ENCODE data around the gene GPR78. TPM values are rescaled to one million over a fixed set of nuclear protein-coding genes. Genes with fewer than 3 reads are reported as not detected.

The GPR78 gene
- total and polyA plus RNA-seq, 2 of the 4 experiments (the other 2 are of a cell fraction) = under 0.01 to 0.10 TPM

- Histone ChIP-seq H3K4me3 (ENCODE audit: insufficient read depth, low read depth, low read length) (no peak overlapping the region), H3K4ac (ENCODE audit: low read depth, low read length) (no peak overlapping the region), H2BK5ac (ENCODE audit: low read depth, low read length, poor library complexity, severe bottlenecking) (no peak overlapping the region), H3K4me1 (ENCODE audit: control insufficient read depth, insufficient read depth, low read length) (peaks cover 2% of the 10 kb centered on the region; the same call in 1 of the 2 replicates), H3K9me3 (ENCODE audit: control insufficient read depth, insufficient read depth, low read length) (peaks cover 2% of the 10 kb centered on the region), H4K8ac (ENCODE audit: low read depth in 2 of 2, low read length in 2 of 2) (no peak overlapping the region), H3K9ac (ENCODE audit: low read depth, low read length) (no peak overlapping the region), H2BK20ac (ENCODE audit: low read depth, low read length) (no peak overlapping the region), H4K5ac (ENCODE audit: low read depth, low read length) (no peak overlapping the region), H3K14ac (replicated peaks; ENCODE audit: low read depth, low read length) (no peak overlapping the region), H3K27me3 (ENCODE audit: control insufficient read depth, insufficient read depth, low read length) (peaks cover 35% of the 10 kb centered on the region), H2BK120ac (ENCODE audit: low read depth, low read length) (no peak overlapping the region), H4K91ac (ENCODE audit: insufficient read depth, low read depth, low read length) (no peak overlapping the region), H3K23ac (ENCODE audit: low read depth, low read length) (no peak overlapping the region), H3K36me3 (ENCODE audit: control insufficient read depth, insufficient read depth, low read length) (no peaks in the 10 kb centered on the region), H3K27ac (ENCODE audit: insufficient read depth, low read length) (no peak overlapping the region), H2AK5ac (ENCODE audit: low read depth, low read length) (no peak overlapping the region), H3K79me1 (ENCODE audit: low read depth in 1 of 2, low read length in 2 of 2) (no peaks in the 10 kb centered on the region), H4K20me1 (ENCODE audit: insufficient read depth, low read length) (no peaks in the 10 kb centered on the region), H2BK15ac (ENCODE audit: low read depth, low read length) (no peak overlapping the region), H3K4me2 (ENCODE audit: low read depth, low read length) (no peak overlapping the region), H3K18ac (ENCODE audit: low read depth, low read length) (no peak overlapping the region), H3K56ac (ENCODE audit: extremely low read depth, insufficient read depth, low read length) (no peak overlapping the region), H2AFZ (replicated peaks; ENCODE audit: low read length, poor library complexity) (no peak overlapping the region), H3K9me1 (ENCODE audit: insufficient read depth, low read length) (no peaks in the 10 kb centered on the region), H2AK9ac (replicated peaks; ENCODE audit: low read depth, low read length, poor library complexity) (no peak overlapping the region)
- in situ Hi-C loops (cut with MboI; ENCODE audit: low sequenced_read_pairs) (no loop called here), dilution Hi-C loops (cut with HindIII; ENCODE audit: low sequenced_read_pairs, unreplicated experiment) (no loop called here), intact Hi-C loops (cut with micrococcal nuclease) (no loop called here)
- BruUV-seq (replicated peaks) = no TSS peak
- ChIA-PET POLR2A (ENCODE audit: unreplicated experiment) (no interaction called here), CTCF (no interaction called here)
- no peak for DNase-seq
- no CpG with 5 or more reads among the region's 14 CpGs for WGBS, 2 experiments (ENCODE audit: extremely low coverage in 2 of 2, insufficient read length in 1 of 2)
- no peak for ATAC-seq (ENCODE audit: low read depth)
- TF ChIP-seq MXI1 (IDR thresholded peaks at IDR 0.05; ENCODE audit: borderline replicate concordance, low read depth, low read length) (no peak), RCOR1 (IDR thresholded peaks at IDR 0.05; ENCODE audit: insufficient replicate concordance, low read length) (no peak), USF2 (IDR thresholded peaks at IDR 0.05; ENCODE audit: low read depth, low read length) (no peak), NFE2L2 (IDR thresholded peaks at IDR 0.05; ENCODE audit: low read depth, low read length) (no peak), BHLHE40 (IDR thresholded peaks at IDR 0.05; ENCODE audit: low read depth, low read length) (no peak), ELK1 (IDR thresholded peaks at IDR 0.05; ENCODE audit: borderline replicate concordance, low read depth, low read length) (no peak), FOS (IDR thresholded peaks at IDR 0.05; ENCODE audit: low read depth, low read length) (no peak), POLR2A (IDR thresholded peaks at IDR 0.05; ENCODE audit: low read depth, low read length) (no peak), CEBPB (IDR thresholded peaks at IDR 0.05; ENCODE audit: low read depth, low read length) (no peak), SMC3 (IDR thresholded peaks at IDR 0.05; ENCODE audit: low read depth, low read length) (no peak), MAFK (IDR thresholded peaks at IDR 0.05; ENCODE audit: low read depth, low read length) (no peak), RFX5 (IDR thresholded peaks at IDR 0.05; ENCODE audit: low read depth, low read length) (no peak), CHD1 (IDR thresholded peaks at IDR 0.05; ENCODE audit: low read depth, low read length) (no peak), RAD21 (IDR thresholded peaks at IDR 0.05; ENCODE audit: low read length) (no peak)
- TF ChIP-seq, protein P1, sequence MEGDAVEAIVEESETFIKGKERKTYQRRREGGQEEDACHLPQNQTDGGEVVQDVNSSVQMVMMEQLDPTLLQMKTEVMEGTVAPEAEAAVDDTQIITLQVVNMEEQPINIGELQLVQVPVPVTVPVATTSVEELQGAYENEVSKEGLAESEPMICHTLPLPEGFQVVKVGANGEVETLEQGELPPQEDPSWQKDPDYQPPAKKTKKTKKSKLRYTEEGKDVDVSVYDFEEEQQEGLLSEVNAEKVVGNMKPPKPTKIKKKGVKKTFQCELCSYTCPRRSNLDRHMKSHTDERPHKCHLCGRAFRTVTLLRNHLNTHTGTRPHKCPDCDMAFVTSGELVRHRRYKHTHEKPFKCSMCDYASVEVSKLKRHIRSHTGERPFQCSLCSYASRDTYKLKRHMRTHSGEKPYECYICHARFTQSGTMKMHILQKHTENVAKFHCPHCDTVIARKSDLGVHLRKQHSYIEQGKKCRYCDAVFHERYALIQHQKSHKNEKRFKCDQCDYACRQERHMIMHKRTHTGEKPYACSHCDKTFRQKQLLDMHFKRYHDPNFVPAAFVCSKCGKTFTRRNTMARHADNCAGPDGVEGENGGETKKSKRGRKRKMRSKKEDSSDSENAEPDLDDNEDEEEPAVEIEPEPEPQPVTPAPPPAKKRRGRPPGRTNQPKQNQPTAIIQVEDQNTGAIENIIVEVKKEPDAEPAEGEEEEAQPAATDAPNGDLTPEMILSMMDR (conservative IDR thresholded peaks at IDR 0.05; ENCODE audit: low read depth, low read length) = no peak
These were observed 31.4 kb upstream of the GPR78 start for GRCh38 chr4:8548731-8549351.

Data from IMR-90 (cell line).